ENCODE data around the gene MSH3.

DNA sequence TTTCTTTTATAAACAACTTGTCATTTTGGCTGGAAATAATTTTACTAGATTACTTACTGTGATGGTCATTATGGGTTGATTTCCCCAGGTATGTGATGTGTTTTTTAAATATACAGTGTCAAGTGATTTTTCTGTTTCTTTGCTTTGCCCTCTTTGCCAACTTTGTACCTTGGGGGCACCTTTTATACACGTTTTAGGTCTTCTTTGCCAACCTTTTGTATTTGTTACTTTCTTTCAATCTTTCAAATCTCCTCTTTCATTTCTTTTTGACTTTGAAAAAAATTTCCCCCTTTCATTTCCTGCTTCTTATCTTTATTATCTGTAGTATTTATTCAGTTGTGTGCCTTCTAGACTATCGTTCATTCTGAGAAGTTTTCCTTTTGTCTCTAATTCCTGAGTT is 65.7 kb downstream of the MSH3 start:
- TF ChIP-seq, protein P1, sequence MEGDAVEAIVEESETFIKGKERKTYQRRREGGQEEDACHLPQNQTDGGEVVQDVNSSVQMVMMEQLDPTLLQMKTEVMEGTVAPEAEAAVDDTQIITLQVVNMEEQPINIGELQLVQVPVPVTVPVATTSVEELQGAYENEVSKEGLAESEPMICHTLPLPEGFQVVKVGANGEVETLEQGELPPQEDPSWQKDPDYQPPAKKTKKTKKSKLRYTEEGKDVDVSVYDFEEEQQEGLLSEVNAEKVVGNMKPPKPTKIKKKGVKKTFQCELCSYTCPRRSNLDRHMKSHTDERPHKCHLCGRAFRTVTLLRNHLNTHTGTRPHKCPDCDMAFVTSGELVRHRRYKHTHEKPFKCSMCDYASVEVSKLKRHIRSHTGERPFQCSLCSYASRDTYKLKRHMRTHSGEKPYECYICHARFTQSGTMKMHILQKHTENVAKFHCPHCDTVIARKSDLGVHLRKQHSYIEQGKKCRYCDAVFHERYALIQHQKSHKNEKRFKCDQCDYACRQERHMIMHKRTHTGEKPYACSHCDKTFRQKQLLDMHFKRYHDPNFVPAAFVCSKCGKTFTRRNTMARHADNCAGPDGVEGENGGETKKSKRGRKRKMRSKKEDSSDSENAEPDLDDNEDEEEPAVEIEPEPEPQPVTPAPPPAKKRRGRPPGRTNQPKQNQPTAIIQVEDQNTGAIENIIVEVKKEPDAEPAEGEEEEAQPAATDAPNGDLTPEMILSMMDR (IDR thresholded peaks at IDR 0.05; ENCODE audit: insufficient read depth, low read depth, low read length) = no peak
- TF ChIP-seq EZH2 (IDR thresholded peaks at IDR 0.05; ENCODE audit: insufficient read depth, low read length) = no peak
